Choroid plexus epithelial cell (primary cell): Measurements from ENCODE around the gene TMEM198.

Source experiments
- DNase-seq: peaks from one replicate; pipeline ENCODE4 v3.0.0-alpha.2; 2010; ENCODE audit warnings: low read depth
- H3K4me3 ChIP-seq: 2 replicates; pipeline ENCODE4 v1.5.1; 2011; ENCODE audit warnings: low read depth, mild to moderate bottlenecking, control low read depth, low read length, moderate library complexity
- TF ChIP-seq, protein P1 (sequence below): conservative IDR thresholded peaks from 2 replicates; pipeline ENCODE4 v1.5.1; 2011; ENCODE audit warnings: low read depth, mild to moderate bottlenecking, control low read depth, inconsistent platforms, low read length, moderate library complexity

TMEM198 gene

DNA sequence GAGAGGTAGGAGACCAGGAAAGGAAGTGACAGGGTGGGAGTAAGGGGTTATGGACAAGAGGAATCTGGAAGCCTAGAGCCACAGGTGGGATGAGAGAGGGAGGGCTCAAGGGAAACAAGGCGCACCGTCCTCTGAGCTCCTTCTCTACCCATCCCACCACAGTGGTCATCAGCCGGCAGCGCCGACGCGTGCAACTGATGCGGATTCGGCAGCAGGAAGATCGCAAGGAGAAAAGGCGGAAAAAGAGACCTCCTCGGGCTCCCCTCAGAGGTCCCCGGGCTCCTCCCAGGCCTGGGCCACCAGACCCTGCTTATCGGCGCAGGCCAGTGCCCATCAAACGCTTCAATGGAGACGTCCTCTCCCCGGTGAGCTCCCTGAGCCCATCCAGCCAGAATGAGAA is 5.2 kb downstream of the TMEM198 start:
- H3K4me3 ChIP-seq: no peak overlapping the region
- TF ChIP-seq, protein P1, sequence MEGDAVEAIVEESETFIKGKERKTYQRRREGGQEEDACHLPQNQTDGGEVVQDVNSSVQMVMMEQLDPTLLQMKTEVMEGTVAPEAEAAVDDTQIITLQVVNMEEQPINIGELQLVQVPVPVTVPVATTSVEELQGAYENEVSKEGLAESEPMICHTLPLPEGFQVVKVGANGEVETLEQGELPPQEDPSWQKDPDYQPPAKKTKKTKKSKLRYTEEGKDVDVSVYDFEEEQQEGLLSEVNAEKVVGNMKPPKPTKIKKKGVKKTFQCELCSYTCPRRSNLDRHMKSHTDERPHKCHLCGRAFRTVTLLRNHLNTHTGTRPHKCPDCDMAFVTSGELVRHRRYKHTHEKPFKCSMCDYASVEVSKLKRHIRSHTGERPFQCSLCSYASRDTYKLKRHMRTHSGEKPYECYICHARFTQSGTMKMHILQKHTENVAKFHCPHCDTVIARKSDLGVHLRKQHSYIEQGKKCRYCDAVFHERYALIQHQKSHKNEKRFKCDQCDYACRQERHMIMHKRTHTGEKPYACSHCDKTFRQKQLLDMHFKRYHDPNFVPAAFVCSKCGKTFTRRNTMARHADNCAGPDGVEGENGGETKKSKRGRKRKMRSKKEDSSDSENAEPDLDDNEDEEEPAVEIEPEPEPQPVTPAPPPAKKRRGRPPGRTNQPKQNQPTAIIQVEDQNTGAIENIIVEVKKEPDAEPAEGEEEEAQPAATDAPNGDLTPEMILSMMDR: no peak
- no peak for DNase-seq

DNA sequence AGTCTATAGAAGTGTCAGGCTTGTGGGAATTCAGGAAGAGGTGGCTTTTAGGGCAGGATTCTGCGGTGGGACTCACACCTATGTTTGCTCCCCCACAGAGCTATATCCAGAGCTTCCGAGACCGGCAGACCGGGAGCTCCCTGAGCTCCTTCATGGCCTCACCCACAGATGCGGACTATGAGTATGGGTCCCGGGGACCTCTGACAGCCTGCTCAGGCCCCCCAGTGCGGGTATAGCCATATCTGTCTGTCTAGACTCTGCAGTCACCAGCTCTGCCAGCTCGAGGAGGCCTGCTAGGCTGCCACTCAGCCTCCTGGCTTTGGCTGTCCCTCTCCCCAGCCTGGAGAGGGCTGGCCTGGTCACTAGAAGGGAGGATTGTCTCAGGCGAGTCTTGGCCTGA is 5.8 kb downstream of the TMEM198 start:
- TF ChIP-seq, protein P1: no peak
- no peak overlapping the region for H3K4me3 ChIP-seq
- DNase-seq: no peak

DNA sequence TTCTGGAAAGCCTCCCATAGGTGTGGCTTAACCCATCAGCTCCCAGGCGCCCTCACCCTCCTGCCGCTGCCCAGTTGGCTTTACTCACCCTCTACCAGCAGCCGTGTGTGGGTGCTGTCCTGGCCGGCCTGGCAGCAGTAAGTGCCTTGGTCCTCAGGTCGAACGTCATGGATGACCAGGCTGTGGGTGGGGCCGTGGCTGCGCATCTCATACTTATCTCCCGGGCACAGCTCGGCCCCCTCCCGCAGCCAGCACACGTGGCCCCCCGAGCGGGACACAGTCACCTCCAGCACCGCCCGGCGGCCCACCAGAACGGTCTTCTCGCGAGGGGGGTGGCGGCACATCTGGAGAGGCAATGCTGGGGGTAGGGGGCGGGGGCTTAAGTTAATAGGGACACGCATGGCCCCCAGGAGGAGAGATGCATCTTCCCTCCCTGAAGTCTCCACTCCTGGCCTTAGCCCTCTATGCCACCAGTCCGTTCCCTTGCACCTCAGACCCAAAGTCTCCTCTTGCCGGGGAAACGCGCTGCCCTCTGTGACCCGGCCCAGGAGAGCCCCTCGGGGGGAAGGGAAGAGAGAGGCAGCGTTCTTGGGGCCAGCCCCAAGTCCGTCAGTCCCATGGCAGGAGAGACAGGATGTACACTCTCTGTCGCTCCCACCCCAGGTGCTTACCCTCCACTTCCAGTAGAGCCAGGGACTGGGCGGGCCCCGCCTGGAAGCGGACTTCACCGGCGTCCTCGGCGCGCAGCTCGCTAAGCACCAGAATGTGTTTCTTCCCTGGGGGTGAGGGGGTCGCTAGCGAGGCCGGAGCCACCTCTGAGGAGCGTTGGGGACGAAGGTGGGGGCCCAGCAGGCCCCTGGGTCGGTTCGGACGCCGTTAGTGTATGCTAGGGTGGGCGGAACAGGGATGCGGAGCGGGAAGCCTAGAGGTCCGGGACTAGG is 7.9 kb downstream of the TMEM198 start:
- peak overlapping the region; percentile 69 for H3K4me3 ChIP-seq
- TF ChIP-seq, protein P1: no peak
- DNase-seq: peak; percentile 20

DNA sequence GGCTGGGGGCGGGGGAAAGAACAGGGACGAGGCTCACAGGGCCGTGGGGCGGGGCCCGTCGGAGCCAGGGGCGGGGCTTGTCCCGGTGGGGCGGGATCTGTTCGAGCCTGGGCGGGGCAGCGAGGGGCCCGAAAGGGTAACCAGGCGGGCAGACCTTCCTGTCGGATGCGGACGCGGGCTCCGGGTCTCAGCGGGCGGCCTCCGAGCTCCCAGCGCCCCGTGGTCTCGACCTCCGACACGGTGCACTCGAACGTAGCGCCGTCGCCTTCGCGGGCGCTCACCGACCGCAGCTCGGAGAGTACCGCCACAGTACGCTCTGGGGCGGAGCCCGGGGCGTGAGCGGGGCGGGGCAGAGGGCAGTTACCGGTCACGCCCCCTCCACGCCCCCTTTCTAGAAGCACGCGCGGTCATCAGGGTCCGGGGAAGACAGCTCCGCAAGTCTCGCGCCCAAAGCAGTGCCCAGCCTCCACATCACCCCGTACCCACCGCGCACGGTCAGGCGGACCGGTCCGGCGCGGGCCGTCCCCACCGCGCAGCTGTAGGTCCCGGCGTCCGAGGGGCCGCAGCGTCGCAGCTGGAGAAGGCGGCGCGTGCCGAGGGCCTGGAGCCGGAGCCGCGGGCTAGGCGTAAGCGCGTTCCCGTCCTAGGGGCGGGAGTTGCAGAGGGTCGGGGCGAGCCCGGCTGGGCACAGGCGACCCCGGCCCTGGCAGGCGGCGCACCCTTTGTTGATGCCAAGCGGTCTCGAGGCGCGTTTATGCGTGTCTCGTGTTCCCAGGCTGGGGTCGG is 8.7 kb downstream of the TMEM198 start:
- peak; percentile 77 for DNase-seq
- H3K4me3 ChIP-seq: peak overlapping the region; percentile 69

DNA sequence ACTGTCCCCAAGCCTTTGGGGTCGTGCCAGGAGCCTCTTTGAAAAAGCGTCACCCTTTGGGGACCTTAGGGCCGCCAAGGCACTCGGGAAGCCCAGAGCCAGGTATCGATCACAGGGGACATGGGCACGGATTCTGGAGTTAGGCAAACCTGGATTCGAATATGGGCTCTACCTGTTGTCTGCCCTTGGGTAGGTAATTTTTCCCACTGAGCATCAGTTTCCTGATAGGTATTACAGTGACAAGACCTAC is 9.3 kb downstream of the TMEM198 start:
- TF ChIP-seq, protein P1: no peak
- no peak for DNase-seq
- H3K4me3 ChIP-seq: no peak overlapping the region

More for the DNA sequence above, 8.7 kb downstream of the TMEM198 start:
- TF ChIP-seq, protein P1: no peak

DNA sequence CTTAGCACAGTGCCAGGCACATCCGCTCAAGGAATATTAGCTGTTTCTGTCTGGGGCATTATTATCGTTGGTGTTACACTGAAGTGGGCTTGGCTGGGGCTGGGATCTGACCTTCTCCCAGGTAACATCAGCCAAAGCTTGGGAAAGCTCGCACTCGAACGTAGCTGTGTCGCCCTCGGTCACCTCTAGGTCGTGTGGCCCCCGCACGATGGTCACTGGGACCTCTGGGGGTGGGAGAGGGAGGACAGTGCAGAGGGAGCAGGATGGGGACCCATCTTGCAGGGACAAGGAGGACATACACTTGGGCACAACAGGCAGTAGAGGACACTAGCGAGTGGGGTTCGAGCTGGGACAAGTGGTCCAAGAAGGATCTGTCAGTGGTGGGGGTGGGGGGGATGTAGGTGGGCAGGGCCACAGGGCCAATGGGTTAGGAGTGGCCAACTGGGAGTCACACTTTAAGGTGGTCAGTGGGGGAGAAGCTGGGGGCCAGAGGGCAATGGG is 9.7 kb downstream of the TMEM198 start:
- TF ChIP-seq, protein P1: no peak
- H3K4me3 ChIP-seq: no peak overlapping the region
- no peak for DNase-seq
